Activated naive CD4-positive, alpha-beta T cell treated with anti-CD3 and anti-CD28 coated beads, Interleukin-2, amount 10 ng/mL, durations not matched to agents 7 days and 5 days (primary cell): ENCODE measurements around the gene NOP56.

Experiments used
- CTCF ChIA-PET: fragments of 350-600 bp; sonication (Branson Sonifier 250); formaldehyde crosslinking; loops from one replicate; lab custom pipeline; 2021; ENCODE audit warnings: antibody characterized with exemption; lab: Charles Lee
- DNase-seq: peaks from one replicate; pipeline ENCODE4 v3.0.0-alpha.2; 2020
- H3K27ac Mint-ChIP-seq: one replicate; pipeline ENCODE4 v1.8.0; 2021; ENCODE audit warnings: mild to moderate bottlenecking, moderate library complexity, mixed read lengths
- H3K27me3 Mint-ChIP-seq: one replicate; pipeline ENCODE4 v1.8.0; 2021; ENCODE audit warnings: mild to moderate bottlenecking, mixed read lengths
- H3K36me3 Mint-ChIP-seq: one replicate; pipeline ENCODE4 v1.8.0; 2021; ENCODE audit warnings: mixed read lengths
- H3K4me1 Mint-ChIP-seq: one replicate; pipeline ENCODE4 v1.8.0; 2021; ENCODE audit warnings: mixed read lengths
- H3K4me3 Mint-ChIP-seq: one replicate; pipeline ENCODE4 v1.8.0; 2021; ENCODE audit warnings: mild to moderate bottlenecking, moderate library complexity, mixed read lengths
- H3K9me3 Mint-ChIP-seq: one replicate; pipeline ENCODE4 v1.8.0; 2021; ENCODE audit warnings: mixed read lengths

The NOP56 gene

DNA sequence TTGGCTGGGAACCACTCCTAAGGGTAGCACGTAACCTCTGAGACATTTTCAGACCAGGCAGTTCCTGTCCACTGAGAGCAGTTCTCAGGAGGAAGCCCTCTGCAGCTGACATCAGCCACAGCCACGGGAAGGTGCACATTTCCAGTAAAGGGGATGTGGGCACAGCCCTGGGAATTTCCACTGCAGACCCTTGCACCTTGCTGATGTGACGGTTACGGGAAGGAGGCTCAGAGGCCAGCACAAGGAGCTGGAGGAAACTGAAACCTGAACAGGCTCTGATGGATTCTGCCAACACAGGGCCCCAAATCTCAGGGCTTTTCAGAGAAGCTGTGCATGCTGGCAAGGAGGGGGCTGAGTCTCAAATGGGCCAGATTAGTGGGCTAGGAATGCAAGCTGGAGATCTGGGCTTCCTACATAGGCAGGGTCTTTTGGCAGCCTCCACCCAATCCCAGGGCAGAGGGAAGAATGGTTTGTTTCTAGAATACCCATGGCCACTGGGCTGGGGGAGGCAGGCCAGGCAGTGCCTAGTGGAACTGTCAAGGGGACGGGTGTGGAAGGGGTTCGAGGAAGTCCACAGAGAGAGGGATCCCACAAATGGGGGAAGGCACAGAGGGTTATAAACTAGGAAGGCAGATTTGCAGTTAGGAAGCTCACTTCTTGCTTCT lies 54.4 kb downstream of the NOP56 start:
- peaks cover 8% of the 10 kb centered on the region for H3K4me1 Mint-ChIP-seq
- CTCF ChIA-PET = interaction anchor here (0.9 kb wide), 1 partner anchor 18 kb away, joined by 4 read pairs; no protein-coding TSS in a partner anchor
- no peak overlapping the region for H3K27ac Mint-ChIP-seq
- peaks cover 50% of the 10 kb centered on the region for H3K27me3 Mint-ChIP-seq
- no peak for DNase-seq
- no peaks in the 10 kb centered on the region for H3K36me3 Mint-ChIP-seq
- no peak overlapping the region for H3K4me3 Mint-ChIP-seq
- H3K9me3 Mint-ChIP-seq = no peaks in the 10 kb centered on the region

DNA sequence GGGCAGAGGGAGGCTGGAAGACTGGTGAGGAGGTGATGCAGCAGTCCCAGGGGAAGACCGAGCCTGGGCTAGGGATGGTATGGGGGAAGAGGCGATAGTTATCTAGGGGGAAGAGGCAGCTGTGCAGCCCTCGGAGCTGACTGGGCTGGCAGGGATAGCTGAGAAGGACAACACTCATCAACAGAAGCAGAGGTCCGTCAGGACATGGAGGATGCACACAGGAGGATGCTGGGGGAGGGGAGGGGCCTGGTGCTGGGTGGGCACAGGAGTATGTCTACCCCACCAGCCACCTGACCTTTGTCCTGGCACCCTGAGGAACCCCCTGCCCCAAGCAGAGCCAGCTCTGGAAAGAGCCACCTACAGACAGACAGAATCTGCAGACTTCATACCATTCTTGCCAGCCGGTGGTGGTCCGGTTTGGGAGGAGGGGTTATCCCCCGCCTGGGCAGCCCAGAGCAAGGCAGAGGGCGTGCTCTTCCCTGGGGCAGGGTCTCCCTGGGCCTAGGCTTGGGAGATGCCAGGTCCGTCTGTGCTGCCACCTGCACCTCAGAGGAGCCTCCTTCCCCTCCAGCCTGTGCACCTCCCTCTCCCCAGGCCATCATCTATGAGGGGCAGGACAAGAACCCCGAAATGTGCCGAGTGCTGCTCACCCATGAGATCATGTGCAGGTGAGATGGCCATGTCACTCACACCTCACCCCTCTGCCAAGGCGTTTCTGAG lies 55.1 kb downstream of the NOP56 start:
- no peak overlapping the region for H3K27ac Mint-ChIP-seq
- H3K4me3 Mint-ChIP-seq = no peak overlapping the region
- no peaks in the 10 kb centered on the region for H3K36me3 Mint-ChIP-seq
- CTCF ChIA-PET = interaction anchor here (0.9 kb wide), 1 partner anchor 19 kb away, joined by 4 read pairs; no protein-coding TSS in a partner anchor
- no peak for DNase-seq
- peaks cover 8% of the 10 kb centered on the region for H3K4me1 Mint-ChIP-seq
- H3K9me3 Mint-ChIP-seq = no peaks in the 10 kb centered on the region
- H3K27me3 Mint-ChIP-seq = peaks cover 50% of the 10 kb centered on the region
